HG03103 (cell line): ENCODE measurements around the gene USP36.

Source experiments
- ATAC-seq: cut with Tn5 transposase; IDR thresholded peaks from one replicate; pipeline ENCODE4 v1.9.1; 2021; ENCODE audit warnings: low read depth; ENCODE audit not compliant: unreplicated experiment

The USP36 gene

GRCh38 chr17:78748048-78748729, 92.4 kb downstream of the USP36 start:
- ATAC-seq = no peak

DNA sequence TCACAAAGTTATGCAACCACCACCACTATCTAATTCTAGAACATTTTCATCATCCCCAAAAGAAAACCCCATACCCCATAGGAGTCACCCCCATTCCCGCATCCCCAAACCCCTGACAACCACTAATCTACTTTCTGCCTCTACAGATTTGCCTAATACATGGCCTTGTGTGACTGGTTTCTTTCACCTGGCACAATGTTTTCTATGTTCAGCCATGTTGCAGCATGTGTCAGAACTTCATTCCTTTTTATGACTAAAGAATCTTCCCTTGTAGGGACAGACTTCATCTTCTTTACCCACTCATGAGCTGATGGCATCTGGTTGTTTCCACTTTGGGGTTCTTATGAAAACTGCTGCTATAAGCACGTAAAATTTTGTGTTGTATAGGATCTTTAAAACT, 93.1 kb downstream of the USP36 start:
- ATAC-seq = no peak

DNA sequence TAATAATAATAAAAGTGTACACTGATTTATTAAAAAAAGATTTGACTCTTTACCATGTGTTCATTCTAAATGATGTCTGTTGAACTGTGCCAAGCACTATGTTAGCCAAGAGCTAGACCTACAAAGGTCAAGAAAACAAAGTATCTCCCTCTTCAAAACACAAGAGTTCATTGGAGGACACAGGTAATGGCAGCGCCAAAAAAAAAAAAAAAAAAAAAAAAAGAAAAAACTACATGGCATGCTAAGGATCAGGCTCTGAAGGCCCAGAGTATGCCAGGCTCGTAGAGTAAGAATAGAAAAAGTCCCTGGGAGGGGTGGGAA, 93.7 kb downstream of the USP36 start:
- ATAC-seq = no peak

DNA sequence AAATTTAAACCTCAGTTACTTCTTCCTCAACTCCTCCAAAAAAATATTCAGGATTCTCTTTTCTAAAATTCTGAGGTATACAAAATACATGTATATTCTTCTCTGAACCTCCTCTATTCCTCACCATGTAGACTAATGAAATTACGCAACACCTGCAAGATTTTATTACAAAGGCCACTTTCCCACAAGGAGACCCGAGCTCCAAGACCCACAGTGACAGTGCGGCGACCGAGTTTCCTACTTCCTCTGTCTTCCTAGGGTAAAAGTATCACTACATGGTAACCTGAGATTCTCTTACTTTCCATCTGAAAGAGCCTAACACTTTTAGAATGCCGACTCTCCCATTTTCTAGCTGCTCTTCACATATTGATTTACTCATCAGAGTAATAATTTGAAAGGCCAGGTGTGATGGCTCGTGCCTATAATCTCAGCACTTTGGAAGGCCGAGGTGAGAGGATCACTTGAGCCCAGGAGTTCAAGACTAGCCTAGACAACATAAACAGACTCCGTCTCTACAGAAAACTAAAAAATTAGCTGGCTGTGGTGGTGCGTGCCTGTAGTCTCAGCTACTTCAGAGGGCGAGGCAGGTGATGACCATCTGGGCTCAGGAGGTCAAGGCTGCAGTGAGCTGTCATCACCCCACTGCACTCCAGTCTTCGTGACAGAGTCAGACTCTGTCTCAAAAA, 94.2 kb downstream of the USP36 start:
- no peak for ATAC-seq
